ENCODE data around the gene NNT. TPM values are rescaled to one million over a fixed set of nuclear protein-coding genes. Genes with fewer than 3 reads are reported as not detected.

The NNT gene
- total RNA-seq, 3 donors from 2014 or later (not counting 1 experiment from before 2014, with no cell fraction given) = 57.0 to 66.1 (median 64.6) TPM

DNA sequence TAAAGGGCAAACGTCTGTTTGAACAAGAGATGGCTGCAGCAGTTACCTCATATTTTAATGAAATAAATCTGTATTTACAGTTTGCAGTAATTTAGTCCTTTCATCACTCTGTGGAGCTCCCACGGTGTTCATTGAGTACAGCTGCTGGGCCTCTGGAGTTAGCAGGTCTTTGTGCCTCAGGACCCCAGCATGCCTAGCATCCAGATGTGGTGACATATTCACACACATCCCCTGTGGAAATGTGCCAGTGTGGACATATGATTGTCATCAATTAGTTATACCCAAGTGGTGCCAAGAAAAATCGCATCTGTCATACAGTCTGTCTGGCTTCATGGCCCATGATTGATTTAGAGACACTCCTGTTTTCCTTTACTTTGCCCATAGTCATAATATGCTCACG is 77.3 kb downstream of the NNT start:
- peaks cover 0 to 5% of the 10 kb centered on the region in 2 donors for H3K4me1 Mint-ChIP-seq
- H3K9me3 ChIP-seq (ENCODE audit: control insufficient read depth, insufficient read depth, low read length) = no peaks in the 10 kb centered on the region
- intact Hi-C loops (cut with micrococcal nuclease) = no loop called here
- DNase-seq = no peak
- 95% methylated on average over 3 of the region's 4 CpGs for WGBS (ENCODE audit: insufficient coverage)
- no peak overlapping the region for H3K4me3 ChIP-seq (ENCODE audit: low read length)
- H3K9me3 Mint-ChIP-seq = no peaks in the 10 kb centered on the region
- H3K27me3 Mint-ChIP-seq (ENCODE audit: low read depth in 2 of 2) = no peaks in the 10 kb centered on the region
- TF ChIP-seq, protein P1, sequence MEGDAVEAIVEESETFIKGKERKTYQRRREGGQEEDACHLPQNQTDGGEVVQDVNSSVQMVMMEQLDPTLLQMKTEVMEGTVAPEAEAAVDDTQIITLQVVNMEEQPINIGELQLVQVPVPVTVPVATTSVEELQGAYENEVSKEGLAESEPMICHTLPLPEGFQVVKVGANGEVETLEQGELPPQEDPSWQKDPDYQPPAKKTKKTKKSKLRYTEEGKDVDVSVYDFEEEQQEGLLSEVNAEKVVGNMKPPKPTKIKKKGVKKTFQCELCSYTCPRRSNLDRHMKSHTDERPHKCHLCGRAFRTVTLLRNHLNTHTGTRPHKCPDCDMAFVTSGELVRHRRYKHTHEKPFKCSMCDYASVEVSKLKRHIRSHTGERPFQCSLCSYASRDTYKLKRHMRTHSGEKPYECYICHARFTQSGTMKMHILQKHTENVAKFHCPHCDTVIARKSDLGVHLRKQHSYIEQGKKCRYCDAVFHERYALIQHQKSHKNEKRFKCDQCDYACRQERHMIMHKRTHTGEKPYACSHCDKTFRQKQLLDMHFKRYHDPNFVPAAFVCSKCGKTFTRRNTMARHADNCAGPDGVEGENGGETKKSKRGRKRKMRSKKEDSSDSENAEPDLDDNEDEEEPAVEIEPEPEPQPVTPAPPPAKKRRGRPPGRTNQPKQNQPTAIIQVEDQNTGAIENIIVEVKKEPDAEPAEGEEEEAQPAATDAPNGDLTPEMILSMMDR (IDR thresholded peaks at IDR 0.05) = no peak
- no peaks in the 10 kb centered on the region for H3K27me3 ChIP-seq (ENCODE audit: control insufficient read depth, insufficient read depth, low read length)
- ATAC-seq = no peak
- H3K36me3 Mint-ChIP-seq = no peaks in the 10 kb centered on the region
- no peak overlapping the region for H3K27ac ChIP-seq (ENCODE audit: low read length)
- peaks cover 23% of the 10 kb centered on the region for H3K36me3 ChIP-seq (ENCODE audit: control insufficient read depth, insufficient read depth, low read length)
- H3K4me3 Mint-ChIP-seq = no peak overlapping the region
- H3K27ac Mint-ChIP-seq = no peak overlapping the region
- no peaks in the 10 kb centered on the region for H3K4me1 ChIP-seq (ENCODE audit: control insufficient read depth, insufficient read depth, low read length)

DNA sequence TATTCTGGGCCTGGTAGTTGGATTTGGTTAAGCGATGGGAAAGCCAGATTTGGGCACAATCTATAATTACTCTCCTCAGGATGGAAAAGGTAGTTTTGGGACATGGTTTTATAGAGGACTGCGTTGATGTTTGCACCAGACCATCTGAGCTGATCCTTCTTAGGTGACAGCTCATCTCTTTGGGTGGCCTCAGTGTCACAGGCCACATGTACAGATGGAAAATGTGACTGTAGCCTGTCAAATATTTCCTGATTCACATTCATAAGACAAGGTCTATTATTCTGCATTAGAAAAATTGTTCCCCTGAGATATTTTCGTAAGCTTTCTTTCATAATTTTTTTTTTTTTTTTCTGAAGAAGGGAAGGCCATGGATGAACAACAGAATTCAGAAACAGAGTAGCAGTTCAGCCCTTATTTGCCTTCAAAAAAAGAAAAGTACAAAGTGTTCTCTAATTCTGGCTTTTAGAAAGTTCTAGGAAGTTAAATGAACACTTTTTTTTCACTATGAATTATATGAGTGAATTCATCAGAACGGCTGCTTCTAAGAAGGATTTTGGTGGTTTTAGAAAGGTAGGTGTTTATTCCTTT is 81.0 kb downstream of the NNT start:
- Histone ChIP-seq H3K36me3 (ENCODE audit: control insufficient read depth, insufficient read depth, low read length) (peaks cover 19% of the 10 kb centered on the region), H3K9me3 (ENCODE audit: control insufficient read depth, insufficient read depth, low read length) (no peaks in the 10 kb centered on the region), H3K4me3 (ENCODE audit: low read length) (no peak overlapping the region), H3K27me3 (ENCODE audit: control insufficient read depth, insufficient read depth, low read length) (no peaks in the 10 kb centered on the region), H3K4me1 (ENCODE audit: control insufficient read depth, insufficient read depth, low read length) (no peaks in the 10 kb centered on the region), H3K27ac (ENCODE audit: low read length) (no peak overlapping the region)
- no peak overlapping the region for H3K4me3 Mint-ChIP-seq
- H3K27me3 Mint-ChIP-seq (ENCODE audit: low read depth in 2 of 2) = no peaks in the 10 kb centered on the region
- no peak overlapping the region for H3K27ac Mint-ChIP-seq
- H3K9me3 Mint-ChIP-seq = no peaks in the 10 kb centered on the region
- no peaks in the 10 kb centered on the region for H3K36me3 Mint-ChIP-seq
- no peak for DNase-seq
- H3K4me1 Mint-ChIP-seq = peaks cover 5 to 11% of the 10 kb centered on the region in 2 donors
- TF ChIP-seq, protein P1 (IDR thresholded peaks at IDR 0.05) = no peak
- ATAC-seq = no peak
- intact Hi-C loops (cut with micrococcal nuclease) = no loop called here
- 82% methylated on average over 4 of the region's 4 CpGs for WGBS (ENCODE audit: insufficient coverage)

DNA sequence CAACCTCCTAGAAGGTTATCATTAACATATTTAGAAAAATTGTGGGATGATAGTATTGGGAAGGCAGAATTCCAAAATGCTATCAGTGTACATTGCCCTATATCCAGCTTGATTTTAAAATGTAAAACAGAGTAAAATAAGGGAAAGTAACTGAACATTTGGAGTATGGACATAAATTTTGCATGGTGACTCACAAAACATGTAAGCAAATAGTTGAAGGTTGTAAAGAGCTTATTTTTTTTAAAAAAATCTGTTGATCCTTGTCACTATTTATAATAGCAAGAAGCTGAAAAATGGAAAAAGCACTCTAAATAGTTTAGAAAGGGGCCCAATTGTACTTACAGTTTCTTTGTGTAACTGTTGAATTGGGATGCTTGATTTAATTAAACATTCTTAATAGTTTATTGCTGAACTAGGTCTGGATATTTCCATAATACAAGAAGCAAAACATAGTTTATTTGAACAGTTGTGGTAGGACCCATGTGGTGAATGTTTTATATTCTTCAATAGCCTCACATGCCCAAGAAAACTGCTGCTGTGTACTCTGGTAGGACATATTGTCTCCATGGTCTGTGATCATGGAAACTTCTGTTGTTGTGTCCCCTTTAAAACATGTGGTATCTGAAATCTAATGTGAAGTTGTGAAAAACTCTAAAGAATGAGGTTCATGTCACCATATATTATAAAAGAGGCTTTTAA is 82.4 kb downstream of the NNT start:
- Histone ChIP-seq H3K4me3 (ENCODE audit: low read length) (no peak overlapping the region), H3K36me3 (ENCODE audit: control insufficient read depth, insufficient read depth, low read length) (peaks cover 17% of the 10 kb centered on the region), H3K27ac (ENCODE audit: low read length) (no peak overlapping the region), H3K27me3 (ENCODE audit: control insufficient read depth, insufficient read depth, low read length) (no peaks in the 10 kb centered on the region), H3K4me1 (ENCODE audit: control insufficient read depth, insufficient read depth, low read length) (no peaks in the 10 kb centered on the region), H3K9me3 (ENCODE audit: control insufficient read depth, insufficient read depth, low read length) (no peaks in the 10 kb centered on the region)
- Mint-ChIP-seq H3K4me1 (peaks cover 5 to 6% of the 10 kb centered on the region in 2 donors), H3K27me3 (ENCODE audit: low read depth in 2 of 2) (no peaks in the 10 kb centered on the region), H3K4me3 (no peak overlapping the region), H3K9me3 (no peaks in the 10 kb centered on the region), H3K36me3 (no peaks in the 10 kb centered on the region), H3K27ac (no peak overlapping the region)
- TF ChIP-seq, protein P1 (IDR thresholded peaks at IDR 0.05) = no peak
- intact Hi-C loops (cut with micrococcal nuclease) = no loop called here
- ATAC-seq (no peak), DNase-seq (no peak)
